SK-N-SH (cell line): Measurements from ENCODE around the gene CALN1. TPM values are rescaled to one million over a fixed set of nuclear protein-coding genes. Genes with fewer than 3 reads are reported as not detected.

Source experiments
- CTCF ChIA-PET: fragments of 300-600, 350-600 bp; formaldehyde crosslinking; extraction: SDS; loops from one replicate; lab custom pipeline; 2021; lab: Yijun Ruan, JAX
- POLR2A ChIA-PET: fragments of 350-600 bp; sonication (Branson Sonifier 250); formaldehyde crosslinking; extraction: SDS; loops from one replicate; lab custom pipeline; 2020; ENCODE audit warnings: antibody characterized with exemption, inconsistent platforms; lab: Yijun Ruan, JAX
- DNase-seq: peaks from one replicate; pipeline ENCODE4 v3.0.0; 2012
- H2AFZ ChIP-seq: fragments of 200-600 bp; sonication (generic); 2 replicates; pipeline ENCODE4 v1.8.1; 2016; ENCODE audit warnings: antibody characterized with exemption, mild to moderate bottlenecking, low read depth
- H3F3A ChIP-seq: fragments of 200-600 bp; sonication (generic); replicated peaks from 2 replicates; pipeline ENCODE3; 2016; ENCODE audit warnings: antibody characterized with exemption, mild to moderate bottlenecking; ENCODE audit not compliant: insufficient read depth
- H3K27ac ChIP-seq, 2 experiments: fragments of 200-500 bp in 1 of 2; fragments of 200-600 bp in 1 of 2; sonication (Bioruptor generic) in 1 of 2; sonication (generic), shearing (Covaris generic) in 1 of 2; 2 replicates each; pipeline versions ENCODE4 v1.5.1 to v1.6.1; 2014 to 2016; ENCODE audit warnings: low read depth in 2 of 2, inconsistent platforms in 1 of 2, low read length in 1 of 2, mild to moderate bottlenecking in 1 of 2, mixed read lengths in 1 of 2
- H3K27me3 ChIP-seq: fragments of 200-600 bp; sonication (generic), shearing (Covaris generic); 2 replicates; pipeline ENCODE4 v1.6.1; 2016; ENCODE audit warnings: mixed run types; ENCODE audit not compliant: insufficient read depth
- H3K36me3 ChIP-seq, 2 experiments: fragments of 200-500 bp in 1 of 2; fragments of 200-600 bp in 1 of 2; sonication (Bioruptor generic) in 1 of 2; sonication (generic) in 1 of 2; replicated peaks in 1 of 2; 2 replicates each; pipeline versions ENCODE3 to v1.5.1; 2014 to 2016; ENCODE audit warnings: low read length in 1 of 2, mild to moderate bottlenecking in 1 of 2; ENCODE audit not compliant: insufficient read depth in 2 of 2, control insufficient read depth in 1 of 2
- H3K4me1 ChIP-seq, 2 experiments: fragments of 200-500 bp in 1 of 2; fragments of 200-600 bp in 1 of 2; sonication (Bioruptor generic) in 1 of 2; sonication (generic), shearing (Covaris generic) in 1 of 2; 2 replicates each; pipeline versions ENCODE4 v1.5.1 to v1.6.1; 2014 to 2016; ENCODE audit warnings: low read depth in 1 of 2, low read length in 1 of 2, mixed run types in 1 of 2; ENCODE audit not compliant: insufficient read depth in 2 of 2, control insufficient read depth in 1 of 2
- H3K4me2 ChIP-seq: fragments of 200-600 bp; sonication (generic), shearing (Covaris generic); 2 replicates; pipeline ENCODE4 v1.6.1; 2017; ENCODE audit warnings: mixed run types
- H3K4me3 ChIP-seq, 2 experiments: fragments of 200-500 bp in 1 of 2; fragments of 200-600 bp in 1 of 2; sonication (Bioruptor generic) in 1 of 2; sonication (generic), shearing (Covaris generic) in 1 of 2; 2 replicates each; pipeline versions ENCODE4 v1.5.1 to v1.8.1; 2014 to 2016; ENCODE audit warnings: low read depth in 2 of 2, inconsistent platforms in 1 of 2, low read length in 1 of 2, mild to moderate bottlenecking in 1 of 2, mixed read lengths in 1 of 2, moderate library complexity in 1 of 2
- H3K79me2 ChIP-seq: fragments of 200-600 bp; sonication (generic); 2 replicates; pipeline ENCODE4 v1.8.1; 2017; ENCODE audit warnings: mild to moderate bottlenecking; ENCODE audit not compliant: insufficient read depth
- H3K9ac ChIP-seq: fragments of 200-600 bp; sonication (generic); 2 replicates; pipeline ENCODE4 v1.6.1; 2017; ENCODE audit warnings: mixed run types
- H3K9me2 ChIP-seq: fragments of 200-600 bp; sonication (generic); 2 replicates; pipeline ENCODE4 v1.6.1; 2017; ENCODE audit warnings: mixed run types
- H3K9me3 ChIP-seq: fragments of 200-600 bp; sonication (generic); 2 replicates; pipeline ENCODE4 v1.6.1; 2017; ENCODE audit warnings: mixed run types, mild to moderate bottlenecking, moderate library complexity
- H4K20me1 ChIP-seq: fragments of 200-600 bp; sonication (generic); 2 replicates; pipeline ENCODE4 v1.6.1; 2017; ENCODE audit warnings: mild to moderate bottlenecking, mixed run types; ENCODE audit not compliant: insufficient read depth
- CHD2 ChIP-seq: fragments of 150-350 bp; IDR thresholded peaks from 2 replicates; pipeline ENCODE4 v1.6.1; 2018; ENCODE audit warnings: low read length; ENCODE audit not compliant: partially characterized antibody
- EZH2phosphoT487 ChIP-seq: fragments of 200-600 bp; sonication (generic); IDR thresholded peaks from 2 replicates; pipeline ENCODE4 v1.6.1; 2017; ENCODE audit warnings: low read depth, mixed run types, mild to moderate bottlenecking, antibody characterized with exemption, moderate library complexity, borderline replicate concordance
- FOSL2 ChIP-seq: IDR thresholded peaks from 2 replicates; pipeline ENCODE4 v1.4.0; 2012; ENCODE audit warnings: low read depth, mild to moderate bottlenecking, moderate library complexity, borderline replicate concordance
- FOXJ3 ChIP-seq: sonication (generic); formaldehyde crosslinking; IDR thresholded peaks from 2 replicates; pipeline ENCODE4 v1.5.1; 2020; ENCODE audit warnings: mild to moderate bottlenecking, missing genetic modification reagents
- FOXM1 ChIP-seq: IDR thresholded peaks from 2 replicates; pipeline ENCODE4 v1.4.0; 2012; ENCODE audit warnings: low read depth, mild to moderate bottlenecking
- GABPA ChIP-seq: IDR thresholded peaks from 2 replicates; pipeline ENCODE4 v1.4.0; 2012; ENCODE audit warnings: low read depth, mild to moderate bottlenecking
- GATA2 ChIP-seq: sonication (generic); formaldehyde crosslinking; IDR thresholded peaks from 2 replicates; pipeline ENCODE4 v1.5.0; 2020; ENCODE audit warnings: mild to moderate bottlenecking, missing genetic modification reagents
- JUND ChIP-seq: IDR thresholded peaks from 2 replicates; pipeline ENCODE4 v1.4.0; 2012
- MXI1 ChIP-seq: IDR thresholded peaks from 2 replicates; pipeline ENCODE4 v1.6.1; 2012; ENCODE audit warnings: mild to moderate bottlenecking, low read depth, low read length, improper control_type of control experiment
- NRF1 ChIP-seq: IDR thresholded peaks from 2 replicates; pipeline ENCODE4 v1.6.1; 2012; ENCODE audit warnings: low read depth, mild to moderate bottlenecking, low read length
- RAD21 ChIP-seq: IDR thresholded peaks from 2 replicates; pipeline ENCODE4 v1.6.1; 2012; ENCODE audit warnings: mild to moderate bottlenecking, low read length
- RFX5 ChIP-seq: IDR thresholded peaks from 2 replicates; pipeline ENCODE4 v1.6.1; 2012; ENCODE audit warnings: mild to moderate bottlenecking, improper control_type of control experiment, low read length
- RXRA ChIP-seq: IDR thresholded peaks from 2 replicates; pipeline ENCODE4 v1.4.0; 2012; ENCODE audit warnings: low read depth, mild to moderate bottlenecking, borderline replicate concordance
- SIN3A ChIP-seq: IDR thresholded peaks from 2 replicates; pipeline ENCODE4 v1.6.1; 2012; ENCODE audit warnings: low read depth, mild to moderate bottlenecking, low read length, moderate library complexity, borderline replicate concordance
- SMC3 ChIP-seq: IDR thresholded peaks from 2 replicates; pipeline ENCODE4 v1.6.1; 2012; ENCODE audit warnings: low read depth, low read length, improper control_type of control experiment
- TEAD4 ChIP-seq: IDR thresholded peaks from 2 replicates; pipeline ENCODE4 v1.4.0; 2012; ENCODE audit warnings: mild to moderate bottlenecking, borderline replicate concordance; ENCODE audit not compliant: insufficient read depth
- YY1 ChIP-seq: IDR thresholded peaks from 2 replicates; pipeline ENCODE4 v1.4.0; 2012; ENCODE audit warnings: low read depth, mild to moderate bottlenecking
- ZBTB33 ChIP-seq: IDR thresholded peaks from 2 replicates; pipeline ENCODE4 v1.4.0; 2012; ENCODE audit warnings: low read depth, borderline replicate concordance
- WGBS: methylation state at CpG from one replicate; pipeline ENCODE4 v1.1.6; 2017; ENCODE audit warnings: low lambda C conversion rate; 5-methylcytosine and 5-hydroxymethylcytosine counted together
- polyA plus RNA-seq, 3 experiments: library from polyadenylated mRNA; depleted of rRNA; stranded (reverse); fragments of >200 nt; gene quantifications; 2 replicates each; pipeline ENCODE4 v1.2.3, GENCODE V29; 2012
- TF ChIP-seq, protein P1 (sequence below): fragments of 200-600 bp; sonication (generic); IDR thresholded peaks from 2 replicates; pipeline ENCODE4 v1.6.1; 2017; ENCODE audit warnings: antibody characterized with exemption, mild to moderate bottlenecking, moderate library complexity

The CALN1 gene
- polyA plus RNA-seq, 1 of the 3 experiments (the other 2 are of a cell fraction): not detected

DNA sequence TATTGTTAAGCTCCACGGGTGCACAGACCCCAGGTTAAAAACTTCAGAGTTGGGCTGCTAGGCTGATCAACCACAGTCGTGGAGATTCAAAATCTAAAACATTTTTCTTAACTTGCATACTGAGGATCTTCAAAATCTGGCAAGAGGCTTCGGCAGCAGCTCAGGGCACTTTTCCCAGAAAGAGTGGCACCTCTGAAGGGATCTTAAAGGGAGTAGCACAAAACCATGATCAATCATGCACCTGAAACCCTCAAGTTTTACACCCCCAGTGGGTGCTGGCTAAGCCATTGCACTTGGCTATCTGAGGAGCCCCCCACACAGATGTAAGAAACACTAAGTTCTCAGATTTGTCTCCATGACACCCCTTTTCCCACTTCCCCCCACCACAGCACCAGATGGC, 151.7 kb downstream of the CALN1 start (continued):
- no peak for TF ChIP-seq SMC3
- TF ChIP-seq CHD2: no peak
- no peak for TF ChIP-seq FOXM1
- TF ChIP-seq FOSL2: no peak
- no peak for TF ChIP-seq GATA2
- no peak for TF ChIP-seq TEAD4
- no peak for TF ChIP-seq SIN3A

DNA sequence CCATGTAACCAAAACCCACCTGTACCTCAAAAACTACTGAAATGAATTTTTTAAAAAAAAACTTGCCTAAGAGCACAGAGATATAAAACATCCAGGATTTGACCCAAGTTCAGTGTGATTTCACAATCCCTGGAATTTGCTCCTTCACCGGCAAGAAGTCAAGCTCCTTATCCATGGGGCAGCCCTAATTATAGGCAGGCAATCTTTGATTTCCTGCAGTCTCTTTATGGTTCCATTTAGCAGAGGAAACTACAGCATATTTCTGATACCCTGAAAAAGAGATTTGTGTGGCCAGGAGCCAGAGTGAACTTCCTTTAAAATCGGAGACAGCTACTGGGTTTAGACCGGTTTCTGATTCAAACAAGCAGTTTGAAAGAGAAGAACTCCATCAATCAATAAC, 154.1 kb downstream of the CALN1 start:
- ChIA-PET CTCF (no interaction called here), POLR2A (no interaction called here)
- no peak for DNase-seq
- H3K79me2 ChIP-seq: no peaks in the 10 kb centered on the region
- no peak overlapping the region for H3K4me2 ChIP-seq
- H3K9ac ChIP-seq: no peak overlapping the region
- 7% methylated on average over 3 of the region's 3 CpGs for WGBS
- H3K4me3 ChIP-seq: no peak overlapping the region
- TF ChIP-seq EZH2phosphoT487: no peak
- no peak for TF ChIP-seq SIN3A
- no peak for TF ChIP-seq JUND
- no peak for TF ChIP-seq GATA2
- TF ChIP-seq TEAD4: no peak
- TF ChIP-seq, protein P1, sequence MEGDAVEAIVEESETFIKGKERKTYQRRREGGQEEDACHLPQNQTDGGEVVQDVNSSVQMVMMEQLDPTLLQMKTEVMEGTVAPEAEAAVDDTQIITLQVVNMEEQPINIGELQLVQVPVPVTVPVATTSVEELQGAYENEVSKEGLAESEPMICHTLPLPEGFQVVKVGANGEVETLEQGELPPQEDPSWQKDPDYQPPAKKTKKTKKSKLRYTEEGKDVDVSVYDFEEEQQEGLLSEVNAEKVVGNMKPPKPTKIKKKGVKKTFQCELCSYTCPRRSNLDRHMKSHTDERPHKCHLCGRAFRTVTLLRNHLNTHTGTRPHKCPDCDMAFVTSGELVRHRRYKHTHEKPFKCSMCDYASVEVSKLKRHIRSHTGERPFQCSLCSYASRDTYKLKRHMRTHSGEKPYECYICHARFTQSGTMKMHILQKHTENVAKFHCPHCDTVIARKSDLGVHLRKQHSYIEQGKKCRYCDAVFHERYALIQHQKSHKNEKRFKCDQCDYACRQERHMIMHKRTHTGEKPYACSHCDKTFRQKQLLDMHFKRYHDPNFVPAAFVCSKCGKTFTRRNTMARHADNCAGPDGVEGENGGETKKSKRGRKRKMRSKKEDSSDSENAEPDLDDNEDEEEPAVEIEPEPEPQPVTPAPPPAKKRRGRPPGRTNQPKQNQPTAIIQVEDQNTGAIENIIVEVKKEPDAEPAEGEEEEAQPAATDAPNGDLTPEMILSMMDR: no peak
- H3K27me3 ChIP-seq: no peaks in the 10 kb centered on the region
- no peaks in the 10 kb centered on the region for H3F3A ChIP-seq
- no peaks in the 10 kb centered on the region for H3K9me2 ChIP-seq
- no peaks in the 10 kb centered on the region for H3K4me1 ChIP-seq
- no peak overlapping the region for H2AFZ ChIP-seq
- no peak overlapping the region for H3K27ac ChIP-seq
- H3K36me3 ChIP-seq: no peaks in the 10 kb centered on the region
- H3K9me3 ChIP-seq: no peaks in the 10 kb centered on the region
- no peaks in the 10 kb centered on the region for H4K20me1 ChIP-seq

GRCh38 chr7:72254455-72254854, 157.7 kb downstream of the CALN1 start:
- H3K36me3 ChIP-seq: no peaks in the 10 kb centered on the region
- no peaks in the 10 kb centered on the region for H3K9me3 ChIP-seq
- DNase-seq: no peak
- no peak overlapping the region for H3K9ac ChIP-seq
- H3K9me2 ChIP-seq: no peaks in the 10 kb centered on the region
- H3F3A ChIP-seq: no peaks in the 10 kb centered on the region
- H3K27me3 ChIP-seq: no peaks in the 10 kb centered on the region
- H3K4me3 ChIP-seq: no peak overlapping the region
- ChIA-PET POLR2A (no interaction called here), CTCF (no interaction called here)
- H3K4me1 ChIP-seq: no peaks in the 10 kb centered on the region
- H3K27ac ChIP-seq: no peak overlapping the region
- H4K20me1 ChIP-seq: no peaks in the 10 kb centered on the region
- WGBS: 2% methylated on average over 4 of the region's 4 CpGs
- no peak overlapping the region for H2AFZ ChIP-seq
- H3K79me2 ChIP-seq: no peaks in the 10 kb centered on the region
- no peak overlapping the region for H3K4me2 ChIP-seq
- TF ChIP-seq FOXJ3 (CRISPR knock-in tag) (no peak), GABPA (no peak), ZBTB33 (no peak), MXI1 (no peak), CHD2 (no peak), RXRA (no peak), RFX5 (no peak), YY1 (no peak), RAD21 (no peak), FOXM1 (no peak), JUND (no peak), NRF1 (no peak), TEAD4 (no peak)
- TF ChIP-seq, protein P1: no peak
